Right lobe of liver (tissue), 6 donors: ENCODE measurements around the gene RCAN2. TPM values are rescaled to one million over a fixed set of nuclear protein-coding genes. Genes with fewer than 3 reads are reported as not detected.

Source experiments
- ATAC-seq, 4 donors: fragments of 200-7000 bp; cut with Tn5 transposase; one replicate each; pipeline ENCODE4 v1.9.1; 2020; ENCODE audit warnings: mild to moderate bottlenecking in 4 of 4, moderate library complexity in 4 of 4
- DNase-seq, 3 donors: peaks; one replicate each; pipeline ENCODE4 v3.0.0-alpha.2; 2020
- H3K27ac ChIP-seq, 3 donors: fragments of 200-600 bp; one replicate each; pipeline ENCODE4 v1.8.0; 2022
- H3K27me3 ChIP-seq, 2 donors: fragments of 200-600 bp; one replicate each; pipeline ENCODE4 v1.8.0; 2022
- H3K36me3 ChIP-seq, 4 donors: fragments of 200-600 bp; sonication (generic) in 1 of 4; one replicate each; pipeline versions ENCODE4 v1.5.1 to v1.8.0; 2017 to 2022; ENCODE audit warnings: control low read depth in 1 of 4
- H3K4me1 ChIP-seq, 4 donors: fragments of 200-600 bp; sonication (generic) in 1 of 4; one replicate each; pipeline versions ENCODE4 v1.5.1 to v1.8.0; 2017 to 2022; ENCODE audit warnings: control low read depth in 1 of 4
- H3K4me3 ChIP-seq, 3 donors: fragments of 200-600 bp; one replicate each; pipeline ENCODE4 v1.8.0; 2022
- H3K9me3 ChIP-seq, 4 donors: fragments of 200-600 bp; sonication (generic) in 1 of 4; one replicate each; pipeline versions ENCODE4 v1.5.1 to v1.8.0; 2017 to 2022; ENCODE audit warnings: control low read depth in 1 of 4
- POLR2A ChIP-seq: fragments of 450-650 bp; IDR thresholded peaks from one replicate; pipeline ENCODE4 v1.6.1; 2017; ENCODE audit warnings: antibody characterized with exemption, mild to moderate bottlenecking
- WGBS: methylation state at CpG from one replicate; pipeline ENCODE4 v1.1.6; 2018; ENCODE audit warnings: low coverage, low lambda C conversion rate; ENCODE audit not compliant: insufficient coverage; ENCODE audit errors: missing lambda C conversion rate; 5-methylcytosine and 5-hydroxymethylcytosine counted together
- intact Hi-C, 2 donors: fragments of 100-400 bp; cut with DNase I; formaldehyde crosslinking; loops; one replicate each; pipeline versions ENCODE4 v1.11.2 to v1.14.1; 2022
- total RNA-seq, 6 experiments: library from RNA; depleted of rRNA in 2 of 6; stranded (reverse); fragments of >200 nt in 2 of 6; fragmentation: NEBNext Ultra II Directional in 3 of 6; extraction: Animal tissue kit (Norgen Biotek cat#: 25700) in 3 of 6; gene quantifications; one replicate each; pipeline versions ENCODE4 v1.1.0 to v1.2.4, GENCODE V29; 2016 to 2023
- TF ChIP-seq, protein P1 (sequence below), 4 donors: fragments of 200-600 bp in 3 of 4; fragments of 450-650 bp in 1 of 4; IDR thresholded peaks; one replicate each; pipeline versions ENCODE4 v1.5.1 to v1.8.0; 2016 to 2022; ENCODE audit warnings: antibody characterized with exemption in 4 of 4, mild to moderate bottlenecking in 2 of 4
- donor health status: DM: no; HTN: yes; CAD: no.
- donor health status: DM: no; HTN: no; CAD: no.
- donor health status: DM: no; HTN: no; CAD: no.
- donor health status: DM: no; HTN: yes; CAD: no.
- donor health status: DM: no; HTN: yes; CAD: no.

Gene RCAN2
- total RNA-seq, 6 experiments from 2014 or later = 0.77 to 4.5 (median 1.9) TPM

DNA sequence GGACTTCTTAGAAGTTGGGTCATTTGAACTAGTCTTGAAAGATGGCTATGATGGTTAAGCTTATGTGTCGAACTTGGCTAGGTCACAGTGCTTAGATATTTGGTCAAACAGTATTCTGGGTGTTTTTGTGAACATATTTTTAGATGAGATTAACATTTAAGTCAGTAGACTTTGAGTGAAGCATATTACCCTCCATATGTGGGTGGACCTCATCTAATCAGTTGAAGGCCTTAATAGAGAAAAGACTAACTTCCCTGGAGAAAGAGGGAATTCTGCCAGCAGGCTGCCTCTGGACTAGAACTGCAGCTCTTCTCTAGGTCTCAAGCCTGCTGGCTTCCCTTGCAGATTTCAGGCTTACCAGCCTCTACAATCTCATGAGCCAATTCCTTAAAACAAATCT, 76.9 kb downstream of the RCAN2 start:
- Histone ChIP-seq H3K9me3 (no peaks in the 10 kb centered on the region), H3K4me3 (no peak overlapping the region), H3K27me3 (no peaks in the 10 kb centered on the region), H3K36me3 (no peaks in the 10 kb centered on the region), H3K27ac (no peak overlapping the region), H3K4me1 (no peaks in the 10 kb centered on the region)
- ATAC-seq (no peak), DNase-seq (no peak)
- TF ChIP-seq POLR2A = no peak
- TF ChIP-seq, protein P1, sequence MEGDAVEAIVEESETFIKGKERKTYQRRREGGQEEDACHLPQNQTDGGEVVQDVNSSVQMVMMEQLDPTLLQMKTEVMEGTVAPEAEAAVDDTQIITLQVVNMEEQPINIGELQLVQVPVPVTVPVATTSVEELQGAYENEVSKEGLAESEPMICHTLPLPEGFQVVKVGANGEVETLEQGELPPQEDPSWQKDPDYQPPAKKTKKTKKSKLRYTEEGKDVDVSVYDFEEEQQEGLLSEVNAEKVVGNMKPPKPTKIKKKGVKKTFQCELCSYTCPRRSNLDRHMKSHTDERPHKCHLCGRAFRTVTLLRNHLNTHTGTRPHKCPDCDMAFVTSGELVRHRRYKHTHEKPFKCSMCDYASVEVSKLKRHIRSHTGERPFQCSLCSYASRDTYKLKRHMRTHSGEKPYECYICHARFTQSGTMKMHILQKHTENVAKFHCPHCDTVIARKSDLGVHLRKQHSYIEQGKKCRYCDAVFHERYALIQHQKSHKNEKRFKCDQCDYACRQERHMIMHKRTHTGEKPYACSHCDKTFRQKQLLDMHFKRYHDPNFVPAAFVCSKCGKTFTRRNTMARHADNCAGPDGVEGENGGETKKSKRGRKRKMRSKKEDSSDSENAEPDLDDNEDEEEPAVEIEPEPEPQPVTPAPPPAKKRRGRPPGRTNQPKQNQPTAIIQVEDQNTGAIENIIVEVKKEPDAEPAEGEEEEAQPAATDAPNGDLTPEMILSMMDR (IDR thresholded peaks at IDR 0.05) = no peak
- WGBS = 88% methylated on average over 1 of the region's 1 CpG
- intact Hi-C loops = loop anchor here (5.0 to 10.0 kb wide), 5 partner anchors 180 to 370 kb away; no protein-coding TSS in a partner anchor

DNA sequence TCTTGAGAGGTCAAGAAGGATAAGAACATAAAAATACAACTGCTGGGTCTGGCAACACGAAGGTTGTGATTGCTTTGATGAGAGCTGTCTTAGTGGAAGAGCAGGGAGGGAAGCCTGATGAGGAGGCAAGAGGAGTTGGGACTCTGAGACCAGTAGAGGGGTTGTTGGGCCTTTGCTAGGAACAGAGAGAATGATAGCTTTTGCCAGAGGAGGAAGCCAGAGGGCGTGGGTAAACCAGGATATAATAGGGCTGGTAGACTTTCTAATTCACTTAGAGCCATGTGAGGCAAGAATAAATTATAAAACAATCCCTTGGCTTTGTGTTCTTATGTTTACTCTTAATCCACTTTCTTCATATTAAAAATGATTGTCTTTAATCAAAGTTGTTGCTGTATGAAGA, 78.6 kb downstream of the RCAN2 start:
- intact Hi-C loops = loop anchor here (5.0 to 10.0 kb wide), 5 partner anchors 178 to 372 kb away; no protein-coding TSS in a partner anchor
- Histone ChIP-seq H3K27ac (no peak overlapping the region), H3K27me3 (no peaks in the 10 kb centered on the region), H3K4me1 (no peaks in the 10 kb centered on the region), H3K4me3 (no peak overlapping the region), H3K9me3 (no peaks in the 10 kb centered on the region), H3K36me3 (no peaks in the 10 kb centered on the region)
- WGBS = 70% methylated on average over 2 of the region's 2 CpGs
- DNase-seq (no peak), ATAC-seq (no peak)
- TF ChIP-seq, protein P1 (IDR thresholded peaks at IDR 0.05) = no peak
- TF ChIP-seq POLR2A = no peak

DNA sequence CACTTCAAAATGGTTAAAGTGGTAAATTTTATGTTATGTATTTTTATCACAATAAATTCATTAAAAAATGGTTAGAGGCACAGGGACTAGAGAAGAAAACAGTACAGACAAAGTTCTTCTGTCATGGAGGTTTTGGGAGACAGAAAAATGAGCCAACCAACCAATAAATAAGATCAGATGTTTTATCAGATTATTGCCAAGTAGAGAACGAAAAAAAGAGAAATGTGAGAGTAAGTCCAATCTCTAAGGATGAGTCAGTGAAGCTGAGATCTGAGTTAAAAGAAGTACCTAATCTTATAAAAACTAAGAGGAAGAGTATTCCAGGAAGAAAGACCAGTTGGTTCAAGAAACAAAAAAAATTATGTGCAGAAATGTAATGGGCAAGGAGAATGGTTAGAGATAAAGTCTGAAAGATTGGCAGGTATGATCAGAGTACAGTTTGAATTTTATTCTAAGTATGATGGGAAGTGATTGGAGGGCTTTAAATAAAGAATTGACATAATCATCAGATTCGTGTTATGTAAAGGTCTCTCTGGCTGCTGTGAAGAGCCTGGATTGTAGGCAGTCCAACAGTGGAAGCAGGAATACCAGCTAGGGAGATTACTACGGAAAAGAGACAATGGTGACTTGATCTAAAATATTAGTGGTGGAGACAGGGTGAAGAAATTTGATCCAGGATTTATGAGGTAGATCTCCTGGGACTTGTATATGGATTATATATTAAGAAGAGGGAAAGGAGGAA, 79.6 kb downstream of the RCAN2 start:
- no peaks in the 10 kb centered on the region for H3K36me3 ChIP-seq
- H3K27me3 ChIP-seq = no peaks in the 10 kb centered on the region
- H3K4me1 ChIP-seq = no peaks in the 10 kb centered on the region
- DNase-seq = no peak
- no peak overlapping the region for H3K4me3 ChIP-seq
- TF ChIP-seq, protein P1 (IDR thresholded peaks at IDR 0.05) = no peak
- no peak for TF ChIP-seq POLR2A
- intact Hi-C loops = loop anchor here (5.0 to 10.0 kb wide), 5 partner anchors 177 to 373 kb away; no protein-coding TSS in a partner anchor
- no peak for ATAC-seq
- no peak overlapping the region for H3K27ac ChIP-seq
- H3K9me3 ChIP-seq = no peaks in the 10 kb centered on the region
- WGBS = 56% methylated on average over 3 of the region's 3 CpGs

DNA sequence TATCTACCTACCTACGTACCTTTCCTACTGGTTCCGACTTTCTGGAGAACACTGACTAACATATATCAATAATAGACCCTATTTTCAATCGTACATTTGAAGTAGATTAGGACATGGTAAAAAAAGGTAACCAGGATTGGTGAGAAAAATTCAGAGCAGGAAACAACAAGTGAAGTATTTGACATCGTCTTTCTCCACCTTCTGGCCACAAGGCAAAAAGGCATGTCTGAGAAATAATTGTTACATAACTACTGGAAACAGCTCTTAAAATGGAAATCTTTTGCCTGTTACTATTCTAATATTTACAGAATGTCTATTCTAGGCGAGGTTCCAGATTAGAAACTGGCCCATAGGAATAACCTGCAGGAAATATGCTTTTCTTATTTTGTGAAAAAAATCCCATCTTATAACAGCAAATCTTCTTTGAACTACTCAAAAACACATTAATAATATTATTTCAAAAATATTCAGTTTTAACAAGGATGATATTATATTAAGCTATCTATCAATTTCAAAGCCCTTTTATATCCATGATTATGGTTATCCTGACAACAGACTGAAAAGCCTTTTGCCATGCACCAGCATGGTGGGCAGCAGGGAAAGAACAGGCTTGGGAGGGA, 80.8 kb downstream of the RCAN2 start:
- no peak overlapping the region for H3K4me3 ChIP-seq
- no peaks in the 10 kb centered on the region for H3K36me3 ChIP-seq
- DNase-seq (no peak), ATAC-seq (peak; percentile 80 to 92 (median 84))
- TF ChIP-seq POLR2A = no peak
- TF ChIP-seq, protein P1 (IDR thresholded peaks at IDR 0.05) = peak; percentile 62 to 92 (median 86)
- no peaks in the 10 kb centered on the region for H3K4me1 ChIP-seq
- H3K9me3 ChIP-seq = no peaks in the 10 kb centered on the region
- no peaks in the 10 kb centered on the region for H3K27me3 ChIP-seq
- intact Hi-C loops = loop anchor here (5.0 to 10.0 kb wide), 5 partner anchors 176 to 374 kb away; no protein-coding TSS in a partner anchor
- no peak overlapping the region for H3K27ac ChIP-seq
- WGBS = 21% methylated on average over 5 of the region's 5 CpGs
